SK-N-SH (cell line): Measurements from ENCODE around the gene ASTN2. TPM values are rescaled to one million over a fixed set of nuclear protein-coding genes. Genes with fewer than 3 reads are reported as not detected.

Experiments used
- CTCF ChIA-PET: fragments of 300-600, 350-600 bp; formaldehyde crosslinking; extraction: SDS; loops from one replicate; lab custom pipeline; 2021; lab: Yijun Ruan, JAX
- POLR2A ChIA-PET: fragments of 350-600 bp; sonication (Branson Sonifier 250); formaldehyde crosslinking; extraction: SDS; loops from one replicate; lab custom pipeline; 2020; ENCODE audit warnings: antibody characterized with exemption, inconsistent platforms; lab: Yijun Ruan, JAX
- DNase-seq: peaks from one replicate; pipeline ENCODE4 v3.0.0; 2012
- H2AFZ ChIP-seq: fragments of 200-600 bp; sonication (generic); 2 replicates; pipeline ENCODE4 v1.8.1; 2016; ENCODE audit warnings: antibody characterized with exemption, mild to moderate bottlenecking, low read depth
- H3F3A ChIP-seq: fragments of 200-600 bp; sonication (generic); replicated peaks from 2 replicates; pipeline ENCODE3; 2016; ENCODE audit warnings: antibody characterized with exemption, mild to moderate bottlenecking; ENCODE audit not compliant: insufficient read depth
- H3K27ac ChIP-seq, 2 experiments: fragments of 200-500 bp in 1 of 2; fragments of 200-600 bp in 1 of 2; sonication (Bioruptor generic) in 1 of 2; sonication (generic), shearing (Covaris generic) in 1 of 2; 2 replicates each; pipeline versions ENCODE4 v1.5.1 to v1.6.1; 2014 to 2016; ENCODE audit warnings: low read depth in 2 of 2, inconsistent platforms in 1 of 2, low read length in 1 of 2, mild to moderate bottlenecking in 1 of 2, mixed read lengths in 1 of 2
- H3K27me3 ChIP-seq: fragments of 200-600 bp; sonication (generic), shearing (Covaris generic); 2 replicates; pipeline ENCODE4 v1.6.1; 2016; ENCODE audit warnings: mixed run types; ENCODE audit not compliant: insufficient read depth
- H3K36me3 ChIP-seq, 2 experiments: fragments of 200-500 bp in 1 of 2; fragments of 200-600 bp in 1 of 2; sonication (Bioruptor generic) in 1 of 2; sonication (generic) in 1 of 2; replicated peaks in 1 of 2; 2 replicates each; pipeline versions ENCODE3 to v1.5.1; 2014 to 2016; ENCODE audit warnings: low read length in 1 of 2, mild to moderate bottlenecking in 1 of 2; ENCODE audit not compliant: insufficient read depth in 2 of 2, control insufficient read depth in 1 of 2
- H3K4me1 ChIP-seq, 2 experiments: fragments of 200-500 bp in 1 of 2; fragments of 200-600 bp in 1 of 2; sonication (Bioruptor generic) in 1 of 2; sonication (generic), shearing (Covaris generic) in 1 of 2; 2 replicates each; pipeline versions ENCODE4 v1.5.1 to v1.6.1; 2014 to 2016; ENCODE audit warnings: low read depth in 1 of 2, low read length in 1 of 2, mixed run types in 1 of 2; ENCODE audit not compliant: insufficient read depth in 2 of 2, control insufficient read depth in 1 of 2
- H3K4me2 ChIP-seq: fragments of 200-600 bp; sonication (generic), shearing (Covaris generic); 2 replicates; pipeline ENCODE4 v1.6.1; 2017; ENCODE audit warnings: mixed run types
- H3K4me3 ChIP-seq, 2 experiments: fragments of 200-500 bp in 1 of 2; fragments of 200-600 bp in 1 of 2; sonication (Bioruptor generic) in 1 of 2; sonication (generic), shearing (Covaris generic) in 1 of 2; 2 replicates each; pipeline versions ENCODE4 v1.5.1 to v1.8.1; 2014 to 2016; ENCODE audit warnings: low read depth in 2 of 2, inconsistent platforms in 1 of 2, low read length in 1 of 2, mild to moderate bottlenecking in 1 of 2, mixed read lengths in 1 of 2, moderate library complexity in 1 of 2
- H3K79me2 ChIP-seq: fragments of 200-600 bp; sonication (generic); 2 replicates; pipeline ENCODE4 v1.8.1; 2017; ENCODE audit warnings: mild to moderate bottlenecking; ENCODE audit not compliant: insufficient read depth
- H3K9ac ChIP-seq: fragments of 200-600 bp; sonication (generic); 2 replicates; pipeline ENCODE4 v1.6.1; 2017; ENCODE audit warnings: mixed run types
- H3K9me2 ChIP-seq: fragments of 200-600 bp; sonication (generic); 2 replicates; pipeline ENCODE4 v1.6.1; 2017; ENCODE audit warnings: mixed run types
- H3K9me3 ChIP-seq: fragments of 200-600 bp; sonication (generic); 2 replicates; pipeline ENCODE4 v1.6.1; 2017; ENCODE audit warnings: mixed run types, mild to moderate bottlenecking, moderate library complexity
- H4K20me1 ChIP-seq: fragments of 200-600 bp; sonication (generic); 2 replicates; pipeline ENCODE4 v1.6.1; 2017; ENCODE audit warnings: mild to moderate bottlenecking, mixed run types; ENCODE audit not compliant: insufficient read depth
- EP300 ChIP-seq, 2 experiments: IDR thresholded peaks; 2 replicates each; pipeline versions ENCODE4 v1.4.0 to v1.6.1; 2012; ENCODE audit warnings: borderline replicate concordance in 1 of 2, low read depth in 1 of 2, low read length in 1 of 2
- FOSL2 ChIP-seq: IDR thresholded peaks from 2 replicates; pipeline ENCODE4 v1.4.0; 2012; ENCODE audit warnings: low read depth, mild to moderate bottlenecking, moderate library complexity, borderline replicate concordance
- FOXJ3 ChIP-seq: sonication (generic); formaldehyde crosslinking; IDR thresholded peaks from 2 replicates; pipeline ENCODE4 v1.5.1; 2020; ENCODE audit warnings: mild to moderate bottlenecking, missing genetic modification reagents
- FOXM1 ChIP-seq: IDR thresholded peaks from 2 replicates; pipeline ENCODE4 v1.4.0; 2012; ENCODE audit warnings: low read depth, mild to moderate bottlenecking
- GATA2 ChIP-seq: sonication (generic); formaldehyde crosslinking; IDR thresholded peaks from 2 replicates; pipeline ENCODE4 v1.5.0; 2020; ENCODE audit warnings: mild to moderate bottlenecking, missing genetic modification reagents
- JUND ChIP-seq: IDR thresholded peaks from 2 replicates; pipeline ENCODE4 v1.4.0; 2012
- NFIC ChIP-seq: IDR thresholded peaks from 2 replicates; pipeline ENCODE4 v1.4.0; 2012; ENCODE audit warnings: borderline replicate concordance
- NRF1 ChIP-seq: IDR thresholded peaks from 2 replicates; pipeline ENCODE4 v1.6.1; 2012; ENCODE audit warnings: low read depth, mild to moderate bottlenecking, low read length
- PBX3 ChIP-seq: IDR thresholded peaks from 2 replicates; pipeline ENCODE4; 2012
- RAD21 ChIP-seq: IDR thresholded peaks from 2 replicates; pipeline ENCODE4 v1.6.1; 2012; ENCODE audit warnings: mild to moderate bottlenecking, low read length
- RFX5 ChIP-seq: IDR thresholded peaks from 2 replicates; pipeline ENCODE4 v1.6.1; 2012; ENCODE audit warnings: mild to moderate bottlenecking, improper control_type of control experiment, low read length
- RXRA ChIP-seq: IDR thresholded peaks from 2 replicates; pipeline ENCODE4 v1.4.0; 2012; ENCODE audit warnings: low read depth, mild to moderate bottlenecking, borderline replicate concordance
- TCF12 ChIP-seq: IDR thresholded peaks from 2 replicates; pipeline ENCODE4 v1.4.0; 2012
- TEAD4 ChIP-seq: IDR thresholded peaks from 2 replicates; pipeline ENCODE4 v1.4.0; 2012; ENCODE audit warnings: mild to moderate bottlenecking, borderline replicate concordance; ENCODE audit not compliant: insufficient read depth
- USF2 ChIP-seq: fragments of 150-350 bp; IDR thresholded peaks from 2 replicates; pipeline ENCODE4 v1.6.1; 2017; ENCODE audit warnings: antibody characterized with exemption, low read length, low read depth, borderline replicate concordance
- WGBS: methylation state at CpG from one replicate; pipeline ENCODE4 v1.1.6; 2017; ENCODE audit warnings: low lambda C conversion rate; 5-methylcytosine and 5-hydroxymethylcytosine counted together
- polyA plus RNA-seq, 3 experiments: library from polyadenylated mRNA; depleted of rRNA; stranded (reverse); fragments of >200 nt; gene quantifications; 2 replicates each; pipeline ENCODE4 v1.2.3, GENCODE V29; 2012
- TF ChIP-seq, protein P1 (sequence below): fragments of 150-350 bp; IDR thresholded peaks from 2 replicates; pipeline ENCODE4 v1.6.1; 2016; ENCODE audit warnings: mild to moderate bottlenecking, low read depth, low read length
- TF ChIP-seq, protein P2 (sequence below): IDR thresholded peaks from 2 replicates; pipeline ENCODE4 v1.6.1; 2012; ENCODE audit warnings: mild to moderate bottlenecking, low read depth, low read length, moderate library complexity

Gene ASTN2
- polyA plus RNA-seq, 1 of the 3 experiments (the other 2 are of a cell fraction) = 6.6 TPM

DNA sequence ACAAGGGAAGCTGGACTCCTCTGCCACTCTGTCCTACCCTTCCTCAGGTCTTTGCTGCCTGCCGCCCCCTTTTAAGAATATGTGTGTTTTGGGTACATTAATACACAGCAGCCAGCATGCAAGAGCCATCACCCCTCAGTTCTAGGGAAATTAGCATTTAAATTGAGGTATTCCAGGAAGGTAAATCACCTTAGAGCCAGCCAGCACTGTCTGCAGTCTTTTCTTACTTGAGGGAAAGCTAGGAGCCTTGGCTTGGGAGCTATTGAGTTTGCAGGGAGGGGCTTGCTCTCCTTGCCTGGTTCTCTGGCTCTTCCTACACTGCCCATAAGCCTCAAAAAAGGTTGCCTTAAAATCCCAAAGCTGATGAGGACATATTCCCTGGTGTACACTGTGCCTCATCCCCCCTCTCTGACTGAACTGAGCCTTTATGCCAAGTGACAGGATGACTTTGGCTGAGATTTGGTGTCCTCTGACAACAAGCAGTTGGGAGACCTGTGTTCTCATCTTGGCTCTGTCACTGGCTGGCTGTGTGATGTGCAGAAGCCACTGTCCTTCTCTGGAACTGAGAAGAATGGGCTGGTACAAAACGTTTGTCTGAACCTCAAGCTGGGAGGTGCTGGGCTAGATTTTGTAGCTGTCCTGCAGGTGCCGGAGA is 673.6 kb downstream of the ASTN2 start:
- Histone ChIP-seq H3K4me2 (no peak overlapping the region), H3F3A (no peaks in the 10 kb centered on the region), H3K4me1 (no peaks in the 10 kb centered on the region; a peak in 1 of 4 replicates), H3K27me3 (no peaks in the 10 kb centered on the region), H2AFZ (no peak overlapping the region), H3K9me3 (no peaks in the 10 kb centered on the region), H3K4me3 (no peak overlapping the region), H3K36me3 (no peaks in the 10 kb centered on the region)
- POLR2A ChIA-PET = interaction anchor here (0.8 kb wide), 1 partner anchor 672 kb away, joined by 3 read pairs; no protein-coding TSS in a partner anchor
- no peak for DNase-seq
- CTCF ChIA-PET = interaction anchor here (0.8 to 1.9 kb wide), 5 partner anchors 8 to 671 kb away, joined by 3 to 13 read pairs (median 4); no protein-coding TSS in a partner anchor
- TF ChIP-seq NFIC (no peak), GATA2 (CRISPR knock-in tag) (no peak), FOXJ3 (CRISPR knock-in tag) (no peak), RAD21 (no peak), NRF1 (no peak), FOXM1 (no peak), USF2 (no peak), TEAD4 (no peak), FOSL2 (no peak), TCF12 (no peak), RXRA (no peak), EP300 (IDR thresholded peaks at IDR 0.05; ENCODE audit: borderline replicate concordance in 1 of 2, low read depth in 1 of 2, low read length in 1 of 2) (no peak), RFX5 (no peak), PBX3 (no peak), JUND (no peak)
- TF ChIP-seq, protein P1, sequence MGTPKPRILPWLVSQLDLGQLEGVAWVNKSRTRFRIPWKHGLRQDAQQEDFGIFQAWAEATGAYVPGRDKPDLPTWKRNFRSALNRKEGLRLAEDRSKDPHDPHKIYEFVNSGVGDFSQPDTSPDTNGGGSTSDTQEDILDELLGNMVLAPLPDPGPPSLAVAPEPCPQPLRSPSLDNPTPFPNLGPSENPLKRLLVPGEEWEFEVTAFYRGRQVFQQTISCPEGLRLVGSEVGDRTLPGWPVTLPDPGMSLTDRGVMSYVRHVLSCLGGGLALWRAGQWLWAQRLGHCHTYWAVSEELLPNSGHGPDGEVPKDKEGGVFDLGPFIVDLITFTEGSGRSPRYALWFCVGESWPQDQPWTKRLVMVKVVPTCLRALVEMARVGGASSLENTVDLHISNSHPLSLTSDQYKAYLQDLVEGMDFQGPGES = no peak
- TF ChIP-seq, protein P2, sequence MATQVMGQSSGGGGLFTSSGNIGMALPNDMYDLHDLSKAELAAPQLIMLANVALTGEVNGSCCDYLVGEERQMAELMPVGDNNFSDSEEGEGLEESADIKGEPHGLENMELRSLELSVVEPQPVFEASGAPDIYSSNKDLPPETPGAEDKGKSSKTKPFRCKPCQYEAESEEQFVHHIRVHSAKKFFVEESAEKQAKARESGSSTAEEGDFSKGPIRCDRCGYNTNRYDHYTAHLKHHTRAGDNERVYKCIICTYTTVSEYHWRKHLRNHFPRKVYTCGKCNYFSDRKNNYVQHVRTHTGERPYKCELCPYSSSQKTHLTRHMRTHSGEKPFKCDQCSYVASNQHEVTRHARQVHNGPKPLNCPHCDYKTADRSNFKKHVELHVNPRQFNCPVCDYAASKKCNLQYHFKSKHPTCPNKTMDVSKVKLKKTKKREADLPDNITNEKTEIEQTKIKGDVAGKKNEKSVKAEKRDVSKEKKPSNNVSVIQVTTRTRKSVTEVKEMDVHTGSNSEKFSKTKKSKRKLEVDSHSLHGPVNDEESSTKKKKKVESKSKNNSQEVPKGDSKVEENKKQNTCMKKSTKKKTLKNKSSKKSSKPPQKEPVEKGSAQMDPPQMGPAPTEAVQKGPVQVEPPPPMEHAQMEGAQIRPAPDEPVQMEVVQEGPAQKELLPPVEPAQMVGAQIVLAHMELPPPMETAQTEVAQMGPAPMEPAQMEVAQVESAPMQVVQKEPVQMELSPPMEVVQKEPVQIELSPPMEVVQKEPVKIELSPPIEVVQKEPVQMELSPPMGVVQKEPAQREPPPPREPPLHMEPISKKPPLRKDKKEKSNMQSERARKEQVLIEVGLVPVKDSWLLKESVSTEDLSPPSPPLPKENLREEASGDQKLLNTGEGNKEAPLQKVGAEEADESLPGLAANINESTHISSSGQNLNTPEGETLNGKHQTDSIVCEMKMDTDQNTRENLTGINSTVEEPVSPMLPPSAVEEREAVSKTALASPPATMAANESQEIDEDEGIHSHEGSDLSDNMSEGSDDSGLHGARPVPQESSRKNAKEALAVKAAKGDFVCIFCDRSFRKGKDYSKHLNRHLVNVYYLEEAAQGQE = no peak
- TF ChIP-seq, all 33 proteins: peak for 0
- no peaks in the 10 kb centered on the region for H3K9me2 ChIP-seq
- no peaks in the 10 kb centered on the region for H4K20me1 ChIP-seq
- no peak overlapping the region for H3K27ac ChIP-seq
- H3K79me2 ChIP-seq = no peaks in the 10 kb centered on the region
- H3K9ac ChIP-seq = no peak overlapping the region
- WGBS = 75% methylated on average over 1 of the region's 3 CpGs
